ENCODE results near the gene CIROP.
A peak's percentile ranks its signal among the peaks of the same experiment; 100 is the strongest.

The CIROP gene

GRCh38 chr14:23063601-23064000, 41.2 kb downstream of the CIROP start:
- no peak for DNase-seq

- no peak for DNase-seq
Observed at GRCh38 chr14:23062002-23062401, 42.8 kb downstream of the CIROP start.

- DNase-seq: no peak
Observed at GRCh38 chr14:23060536-23061260, 44.1 kb downstream of the CIROP start.

GRCh38 chr14:23058654-23059504, 45.9 kb downstream of the CIROP start:
- DNase-seq: no peak

- peak; percentile 87 for DNase-seq
Observed at GRCh38 chr14:23057757-23058653, 46.8 kb downstream of the CIROP start.

GRCh38 chr14:23056956-23057756, 47.6 kb downstream of the CIROP start, which contains the start of gene CDH24:
CDH24 (minus strand) TSS chr14:23057520; CDS start chr14:23055733, 1,787 bp downstream.
- DNase-seq: peak; percentile 75

GRCh38 chr14:23056145-23056955, 48.4 kb downstream of the CIROP start:
- peak; percentile 75 for DNase-seq

- DNase-seq: no peak
Observed at GRCh38 chr14:23055621-23056144, 49.1 kb downstream of the CIROP start.

GRCh38 chr14:23055147-23055550, 49.6 kb downstream of the CIROP start:
- no peak for DNase-seq

GRCh38 chr14:23054000-23054811, 50.6 kb downstream of the CIROP start:
- DNase-seq: peak; percentile 26

GRCh38 chr14:23053426-23053825, 51.4 kb downstream of the CIROP start:
- no peak for DNase-seq

- DNase-seq: no peak
Observed at GRCh38 chr14:23052671-23053070, 52.1 kb downstream of the CIROP start.

GRCh38 chr14:23052182-23052623, 52.6 kb downstream of the CIROP start:
- DNase-seq: no peak

- no peak for DNase-seq
Observed at GRCh38 chr14:23051141-23052057, 53.4 kb downstream of the CIROP start.

All from CD4-positive, alpha-beta T cell treated with Interleukin-12 subunit alpha and Interleukin-12 subunit beta, for 1 hour (primary cell).